ENCODE data around the gene FGFRL1.

GRCh38 chr4:1011666-1012033 lies 224 bp downstream of the FGFRL1 start:
- TF ChIP-seq CTCF (IDR thresholded peaks at IDR 0.05) (no peak), ZFX (IDR thresholded peaks at IDR 0.05; ENCODE audit: borderline replicate concordance) (no peak)
